ENCODE data around the gene HMGB2. TPM values are rescaled to one million over a fixed set of nuclear protein-coding genes. Genes with fewer than 3 reads are reported as not detected.

Gene HMGB2
- 1,000 to 10,000 TPM in 1 of 2 experiments, 100 to 1,000 TPM in 1; 975 to 1,039 TPM for total RNA-seq

GRCh38 chr4:173334085-173334890 lies at the start of gene HMGB2:
TSS of gene HMGB2 (minus strand) at chr4:173334358. CDS start at chr4:173333649, 709 bp downstream.
- CTCF ChIA-PET = interaction anchor here (0.9 to 2.3 kb wide), 6 partner anchors 11 to 39 kb away, joined by 3 to 8 read pairs (median 3); no protein-coding TSS in a partner anchor
- POLR2A ChIA-PET = interaction anchor here (0.6 to 3.2 kb wide), 6 partner anchors 9 to 162 kb away, joined by 4 to 59 read pairs (median 6); partner anchors contain the start of gene SAP30
- DNase-seq = peak; percentile 100
- no peaks in the 10 kb centered on the region for H3K9me3 Mint-ChIP-seq
- peak within 1 kb of the TSS; percentile 90 for H3K4me3 Mint-ChIP-seq
- peak within 1 kb of the TSS; percentile 100 for H3K27ac Mint-ChIP-seq
- H3K36me3 Mint-ChIP-seq (ENCODE audit: low read depth) = peaks cover 44% of the 10 kb centered on the region
- H3K4me1 Mint-ChIP-seq = peaks cover 42% of the 10 kb centered on the region
- no peaks in the 10 kb centered on the region for H3K27me3 Mint-ChIP-seq

- ChIA-PET CTCF (interaction anchor here (1.0 kb wide), 1 partner anchor 10 kb away, joined by 5 read pairs; no protein-coding TSS in a partner anchor), POLR2A (no interaction called here)
- no peaks in the 10 kb centered on the region for H3K4me1 Mint-ChIP-seq
- peaks cover 11% of the 10 kb centered on the region for H3K27me3 Mint-ChIP-seq
- no peak for DNase-seq
- H3K36me3 Mint-ChIP-seq (ENCODE audit: low read depth) = peaks cover 3% of the 10 kb centered on the region
- no peak overlapping the region for H3K27ac Mint-ChIP-seq
- H3K9me3 Mint-ChIP-seq = no peaks in the 10 kb centered on the region
- no peak overlapping the region for H3K4me3 Mint-ChIP-seq
Measured at GRCh38 chr4:173382349-173382748, 48.2 kb upstream of the HMGB2 start.

- peaks cover 3% of the 10 kb centered on the region for H3K36me3 Mint-ChIP-seq (ENCODE audit: low read depth)
- no peaks in the 10 kb centered on the region for H3K4me1 Mint-ChIP-seq
- H3K9me3 Mint-ChIP-seq = no peaks in the 10 kb centered on the region
- peaks cover 11% of the 10 kb centered on the region for H3K27me3 Mint-ChIP-seq
- POLR2A ChIA-PET = interaction anchor here (0.7 kb wide), 1 partner anchor 11 kb away, joined by 5 read pairs; the partner anchor contains the start of gene SAP30
- CTCF ChIA-PET = interaction anchor here (0.5 to 1.1 kb wide), 2 partner anchors 10 to 15 kb away, joined by 3 to 4 read pairs; no protein-coding TSS in a partner anchor
- H3K4me3 Mint-ChIP-seq = no peak overlapping the region
- DNase-seq = no peak
- H3K27ac Mint-ChIP-seq = no peak overlapping the region
Measured at GRCh38 chr4:173381610-173382009, 47.5 kb upstream of the HMGB2 start.

DNA sequence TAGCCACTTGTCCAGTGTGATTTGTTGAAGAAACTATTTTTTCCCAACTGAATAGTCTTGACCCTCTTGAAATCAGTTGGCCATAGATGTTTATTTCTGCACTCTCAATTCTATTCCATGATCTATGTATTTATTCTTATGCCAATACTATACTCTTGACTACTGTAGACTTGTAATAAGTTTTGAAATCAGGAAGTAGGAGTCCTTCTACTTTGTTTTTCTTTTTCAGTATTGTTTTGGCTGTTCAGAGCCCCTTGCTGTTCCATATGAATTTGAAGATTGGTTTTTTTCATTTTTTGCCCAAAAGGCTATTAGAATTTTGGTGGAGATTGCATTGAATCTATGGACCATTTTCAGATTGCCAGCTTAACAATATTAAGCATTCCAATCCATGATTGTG lies 46.8 kb upstream of the HMGB2 start:
- H3K4me1 Mint-ChIP-seq = no peaks in the 10 kb centered on the region
- POLR2A ChIA-PET = interaction anchor here (0.7 kb wide), 1 partner anchor 10 kb away, joined by 5 read pairs; the partner anchor contains the start of gene SAP30
- H3K4me3 Mint-ChIP-seq = no peak overlapping the region

GRCh38 chr4:173379929-173380328 lies 45.8 kb upstream of the HMGB2 start:
- H3K27ac Mint-ChIP-seq = no peak overlapping the region
- no peak overlapping the region for H3K4me3 Mint-ChIP-seq
- H3K36me3 Mint-ChIP-seq (ENCODE audit: low read depth) = peaks cover 9% of the 10 kb centered on the region
- no peaks in the 10 kb centered on the region for H3K4me1 Mint-ChIP-seq
- H3K9me3 Mint-ChIP-seq = no peaks in the 10 kb centered on the region
- peaks cover 11% of the 10 kb centered on the region for H3K27me3 Mint-ChIP-seq
- no peak for DNase-seq
- ChIA-PET POLR2A (no interaction called here), CTCF (no interaction called here)

More for the DNA sequence above, 46.8 kb upstream of the HMGB2 start:
- Mint-ChIP-seq H3K27me3 (peaks cover 11% of the 10 kb centered on the region), H3K9me3 (no peaks in the 10 kb centered on the region), H3K27ac (no peak overlapping the region), H3K36me3 (ENCODE audit: low read depth) (peaks cover 3% of the 10 kb centered on the region)
- no peak for DNase-seq
- CTCF ChIA-PET = interaction anchor here (1.1 kb wide), 1 partner anchor 9 kb away, joined by 4 read pairs; no protein-coding TSS in a partner anchor

DNA sequence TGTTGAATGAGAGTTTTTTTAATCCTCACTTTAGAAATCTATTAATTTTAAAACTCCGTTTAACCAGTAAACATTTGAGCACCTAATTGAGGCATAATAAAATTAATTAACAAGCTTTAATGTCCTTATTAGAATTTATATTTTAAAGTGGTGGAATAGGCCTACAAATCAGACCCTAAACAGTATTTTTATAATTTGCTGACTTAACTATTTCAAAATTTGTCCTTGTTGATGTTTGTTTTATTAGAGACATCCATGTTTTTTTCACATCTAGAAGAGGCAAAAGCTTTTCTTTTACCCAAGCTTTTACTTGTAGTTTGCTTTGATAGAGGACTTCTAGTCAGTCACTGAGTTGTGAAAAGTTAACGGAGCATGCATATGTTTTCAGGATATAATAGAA lies 40.4 kb upstream of the HMGB2 start:
- POLR2A ChIA-PET = no interaction called here
- H3K4me3 Mint-ChIP-seq = no peak overlapping the region
- peaks cover 13% of the 10 kb centered on the region for H3K4me1 Mint-ChIP-seq
- DNase-seq = no peak
- no peaks in the 10 kb centered on the region for H3K9me3 Mint-ChIP-seq
- H3K36me3 Mint-ChIP-seq (ENCODE audit: low read depth) = peaks cover 20% of the 10 kb centered on the region
- no peaks in the 10 kb centered on the region for H3K27me3 Mint-ChIP-seq
- CTCF ChIA-PET = interaction anchor here (0.9 to 1.5 kb wide), 4 partner anchors 9 to 73 kb away, joined by 3 to 4 read pairs (median 3); no protein-coding TSS in a partner anchor
- no peak overlapping the region for H3K27ac Mint-ChIP-seq

GRCh38 chr4:173371292-173372192 lies 37.4 kb upstream of the HMGB2 start:
- ChIA-PET POLR2A (interaction anchor here (0.6 to 4.6 kb wide), 4 partner anchors 10 to 40 kb away, joined by 5 to 59 read pairs (median 6); partner anchors contain the start of gene HMGB2), CTCF (interaction anchor here (1.0 to 2.4 kb wide), 11 partner anchors 10 to 82 kb away, joined by 3 to 10 read pairs (median 4); no protein-coding TSS in a partner anchor)
- Mint-ChIP-seq H3K4me1 (peaks cover 33% of the 10 kb centered on the region), H3K36me3 (ENCODE audit: low read depth) (peaks cover 26% of the 10 kb centered on the region), H3K4me3 (peak overlapping the region; percentile 98), H3K9me3 (peaks cover 2% of the 10 kb centered on the region), H3K27me3 (no peaks in the 10 kb centered on the region), H3K27ac (peak overlapping the region; percentile 88)
- peak; percentile 54 for DNase-seq

GRCh38 chr4:173370477-173371291 lies 36.5 kb upstream of the HMGB2 start, which contains the start of gene SAP30:
TSS of gene SAP30 (plus strand) at chr4:173370954. CDS start at chr4:173371183, 229 bp downstream.
- Mint-ChIP-seq H3K4me3 (peak within 1 kb of the TSS; percentile 98), H3K27ac (peak within 1 kb of the TSS; percentile 99), H3K27me3 (no peaks in the 10 kb centered on the region), H3K9me3 (peaks cover 2% of the 10 kb centered on the region), H3K4me1 (peaks cover 41% of the 10 kb centered on the region), H3K36me3 (ENCODE audit: low read depth) (peaks cover 22% of the 10 kb centered on the region)
- CTCF ChIA-PET = interaction anchor here (0.6 to 2.4 kb wide), 6 partner anchors 14 to 355 kb away, joined by 3 to 10 read pairs (median 4); no protein-coding TSS in a partner anchor
- peak; percentile 98 for DNase-seq
- POLR2A ChIA-PET = interaction anchor here (0.6 to 4.6 kb wide), 4 partner anchors 11 to 101 kb away, joined by 3 to 59 read pairs (median 6); partner anchors contain the start of gene HMGB2

DNA sequence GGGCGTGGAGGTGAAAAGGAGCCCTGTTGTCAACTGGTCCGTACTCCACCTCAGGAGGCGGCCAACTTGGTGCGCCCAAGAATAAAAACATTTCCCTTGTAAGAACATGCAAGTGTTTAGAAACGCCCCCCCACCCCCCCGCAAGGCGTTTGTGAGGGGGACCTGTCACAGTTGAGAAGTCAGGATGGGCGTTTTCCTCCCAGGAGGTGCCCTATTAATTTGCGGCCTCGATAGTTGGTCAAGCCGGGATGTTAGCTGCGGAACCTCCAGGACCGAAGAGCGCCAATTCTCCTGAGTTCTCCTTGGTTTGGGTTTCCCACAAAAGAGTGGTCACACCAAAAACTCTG lies 35.9 kb upstream of the HMGB2 start:
- Mint-ChIP-seq H3K36me3 (ENCODE audit: low read depth) (peaks cover 22% of the 10 kb centered on the region), H3K9me3 (peaks cover 2% of the 10 kb centered on the region), H3K4me3 (peak overlapping the region; percentile 98), H3K27ac (peak overlapping the region; percentile 99), H3K4me1 (peaks cover 47% of the 10 kb centered on the region), H3K27me3 (no peaks in the 10 kb centered on the region)
- POLR2A ChIA-PET = interaction anchor here (1.4 to 4.6 kb wide), 2 partner anchors 36 to 38 kb away, joined by 6 to 59 read pairs; partner anchors contain the start of gene HMGB2
- peak; percentile 67 for DNase-seq
- CTCF ChIA-PET = interaction anchor here (0.5 to 2.4 kb wide), 9 partner anchors 8 to 222 kb away, joined by 3 to 10 read pairs (median 4); partner anchors contain the start of gene HMGB2

GRCh38 chr4:173367946-173368345 lies 33.8 kb upstream of the HMGB2 start:
- peaks cover 40% of the 10 kb centered on the region for H3K4me1 Mint-ChIP-seq
- CTCF ChIA-PET = interaction anchor here (0.8 to 2.1 kb wide), 6 partner anchors 10 to 38 kb away, joined by 3 to 8 read pairs (median 3); partner anchors contain the start of gene HMGB2
- H3K27me3 Mint-ChIP-seq = no peaks in the 10 kb centered on the region
- H3K36me3 Mint-ChIP-seq (ENCODE audit: low read depth) = peaks cover 14% of the 10 kb centered on the region
- POLR2A ChIA-PET = interaction anchor here (1.7 kb wide), 1 partner anchor 34 kb away, joined by 16 read pairs; the partner anchor contains the start of gene HMGB2
- no peak for DNase-seq
- H3K9me3 Mint-ChIP-seq = peaks cover 2% of the 10 kb centered on the region
- peak overlapping the region; percentile 98 for H3K4me3 Mint-ChIP-seq
- peak overlapping the region; percentile 52 for H3K27ac Mint-ChIP-seq

GRCh38 chr4:173367285-173367684 lies 33.1 kb upstream of the HMGB2 start:
- peaks cover 10% of the 10 kb centered on the region for H3K36me3 Mint-ChIP-seq (ENCODE audit: low read depth)
- no peak for DNase-seq
- peaks cover 2% of the 10 kb centered on the region for H3K9me3 Mint-ChIP-seq
- no peaks in the 10 kb centered on the region for H3K27me3 Mint-ChIP-seq
- CTCF ChIA-PET = interaction anchor here (0.8 to 1.1 kb wide), 6 partner anchors 9 to 37 kb away, joined by 3 to 4 read pairs (median 3); partner anchors contain the start of gene HMGB2
- peak overlapping the region; percentile 83 for H3K27ac Mint-ChIP-seq
- peaks cover 37% of the 10 kb centered on the region for H3K4me1 Mint-ChIP-seq
- POLR2A ChIA-PET = interaction anchor here (1.7 kb wide), 1 partner anchor 34 kb away, joined by 16 read pairs; the partner anchor contains the start of gene HMGB2
- peak overlapping the region; percentile 59 for H3K4me3 Mint-ChIP-seq
